Aorta (tissue), 5 donors: Measurements from ENCODE around the gene ITGA6. TPM values are rescaled to one million over a fixed set of nuclear protein-coding genes. Genes with fewer than 3 reads are reported as not detected.

Experiments used
- ATAC-seq: fragments of 200-7000 bp; cut with Tn5 transposase; one replicate; pipeline ENCODE4 v1.9.1; 2022; ENCODE audit warnings: moderate library complexity; ENCODE audit not compliant: low FRiP score
- DNase-seq, 2 donors: peaks; one replicate each; pipeline ENCODE4 v3.0.0-alpha.2; 2020
- H3K27ac ChIP-seq, 2 donors: one replicate each; pipeline ENCODE4 v1.5.1; 2013; ENCODE audit warnings: low read length in 2 of 2, mild to moderate bottlenecking in 2 of 2, moderate library complexity in 2 of 2, control low read depth in 1 of 2, inconsistent platforms in 1 of 2, low read depth in 1 of 2
- H3K27me3 ChIP-seq, 2 donors: one replicate each; pipeline ENCODE4 v1.6.1; 2013; ENCODE audit warnings: control low read depth in 1 of 2, low read length in 1 of 2, mild to moderate bottlenecking in 1 of 2, moderate library complexity in 1 of 2; ENCODE audit not compliant: insufficient read depth in 2 of 2, control insufficient read depth in 1 of 2
- H3K36me3 ChIP-seq, 2 donors: one replicate each; pipeline ENCODE4 v1.6.1; 2013; ENCODE audit warnings: control low read depth in 1 of 2, low read length in 1 of 2, mild to moderate bottlenecking in 1 of 2; ENCODE audit not compliant: insufficient read depth in 2 of 2, control insufficient read depth in 1 of 2
- H3K4me1 ChIP-seq, 2 donors: one replicate each; pipeline ENCODE4 v1.6.1; 2013; ENCODE audit warnings: low read length in 2 of 2, control low read depth in 1 of 2, mild to moderate bottlenecking in 1 of 2, moderate library complexity in 1 of 2; ENCODE audit not compliant: insufficient read depth in 2 of 2, control insufficient read depth in 1 of 2
- H3K4me3 ChIP-seq, 2 donors: one replicate each; pipeline ENCODE4 v1.5.1; 2013; ENCODE audit warnings: low read length in 2 of 2, control low read depth in 1 of 2, mild to moderate bottlenecking in 1 of 2
- H3K9me3 ChIP-seq: one replicate; pipeline ENCODE4 v1.6.1; 2013; ENCODE audit warnings: mild to moderate bottlenecking, low read length; ENCODE audit not compliant: control insufficient read depth
- WGBS, 2 donors: extraction: QIAGEN DNeasy Blood & Tissue Kit; methylation state at CpG; one replicate each; pipeline ENCODE4 v1.1.7; 2013; 5-methylcytosine and 5-hydroxymethylcytosine counted together
- intact Hi-C, 2 donors: fragments of 100-400 bp; cut with DNase I; formaldehyde crosslinking; loops; one replicate each; pipeline versions ENCODE4 v1.14.2 to v1.15.0; 2022
- polyA plus RNA-seq, 2 donors: library from polyadenylated mRNA; stranded (reverse); fragments of 200-250 nt; gene quantifications; one replicate each; pipeline ENCODE4 v1.2.3, GENCODE V29; 2013
- total RNA-seq, 2 donors: library from RNA; stranded (reverse); fragmentation: NEBNext Ultra II Directional; extraction: Animal tissue kit (Norgen Biotek cat#: 25700); gene quantifications; one replicate each; pipeline ENCODE4 v1.2.1, GENCODE V29; 2021
- donor health status: healthy with polysubstance abuse.
- donor health status: Bipolar disorder and iron deficiency.
- donor health status: DM: no; HTN: no; CAD: no.
- donor health status: DM: no; HTN: no; CAD: no.
- donor health status: DM: yes; HTN: yes; CAD: no.

The ITGA6 gene
- total and polyA plus RNA-seq, 4 donors: 0.46 to 67.6 (median 26.5) TPM

GRCh38 chr2:172434821-172435605 lies 7.6 kb downstream of the ITGA6 start:
- no peaks in the 10 kb centered on the region for H3K36me3 ChIP-seq
- 97% methylated on average over 5 of the region's 5 CpGs for WGBS, 2 donors
- DNase-seq (no peak), ATAC-seq (no peak)
- no peaks in the 10 kb centered on the region for H3K4me1 ChIP-seq
- H3K9me3 ChIP-seq: no peaks in the 10 kb centered on the region
- no peaks in the 10 kb centered on the region for H3K27me3 ChIP-seq
- no peak overlapping the region for H3K27ac ChIP-seq
- H3K4me3 ChIP-seq: no peak overlapping the region
- intact Hi-C loops: no loop called here

- DNase-seq: no peak
- Histone ChIP-seq H3K27ac (no peak overlapping the region), H3K9me3 (no peaks in the 10 kb centered on the region), H3K36me3 (no peaks in the 10 kb centered on the region), H3K27me3 (no peaks in the 10 kb centered on the region), H3K4me3 (no peak overlapping the region), H3K4me1 (no peaks in the 10 kb centered on the region)
- ATAC-seq: no peak
- intact Hi-C loops: no loop called here
- WGBS, 2 donors: 96 to 98% methylated on average over 4 of the region's 4 CpGs
Observed at GRCh38 chr2:172435606-172435911, 8.2 kb downstream of the ITGA6 start.

- H3K9me3 ChIP-seq: no peaks in the 10 kb centered on the region
- no peaks in the 10 kb centered on the region for H3K27me3 ChIP-seq
- intact Hi-C loops: no loop called here
- WGBS, 2 donors: 97 to 100% methylated on average over 1 of the region's 1 CpG
- DNase-seq: no peak
- no peak overlapping the region for H3K4me3 ChIP-seq
- no peak for ATAC-seq
- no peak overlapping the region for H3K27ac ChIP-seq
- no peaks in the 10 kb centered on the region for H3K36me3 ChIP-seq
- H3K4me1 ChIP-seq: no peaks in the 10 kb centered on the region
Observed at GRCh38 chr2:172436889-172437288, 9.5 kb downstream of the ITGA6 start.

GRCh38 chr2:172437419-172438341 lies 10.3 kb downstream of the ITGA6 start:
- intact Hi-C loops: no loop called here
- Histone ChIP-seq H3K4me1 (no peaks in the 10 kb centered on the region), H3K27me3 (no peaks in the 10 kb centered on the region), H3K27ac (no peak overlapping the region), H3K36me3 (no peaks in the 10 kb centered on the region), H3K4me3 (no peak overlapping the region), H3K9me3 (no peaks in the 10 kb centered on the region)
- no peak for DNase-seq
- WGBS, 2 donors: 90 to 93% methylated on average over 6 of the region's 6 CpGs
- ATAC-seq: no peak

GRCh38 chr2:172438741-172439508 lies 11.5 kb downstream of the ITGA6 start:
- ATAC-seq: no peak
- WGBS, 2 donors: 72% methylated on average over 8 of the region's 8 CpGs
- DNase-seq: no peak
- H3K27me3 ChIP-seq: no peaks in the 10 kb centered on the region
- intact Hi-C loops: no loop called here
- no peaks in the 10 kb centered on the region for H3K36me3 ChIP-seq
- no peaks in the 10 kb centered on the region for H3K9me3 ChIP-seq
- H3K4me3 ChIP-seq: no peak overlapping the region
- no peaks in the 10 kb centered on the region for H3K4me1 ChIP-seq
- H3K27ac ChIP-seq: no peak overlapping the region

GRCh38 chr2:172439509-172439860 lies 12.1 kb downstream of the ITGA6 start:
- Histone ChIP-seq H3K4me1 (no peaks in the 10 kb centered on the region), H3K4me3 (no peak overlapping the region), H3K27me3 (no peaks in the 10 kb centered on the region), H3K36me3 (no peaks in the 10 kb centered on the region), H3K9me3 (no peaks in the 10 kb centered on the region), H3K27ac (no peak overlapping the region)
- WGBS, 2 donors: 96 to 98% methylated on average over 2 of the region's 2 CpGs
- intact Hi-C loops: no loop called here
- no peak for DNase-seq
- no peak for ATAC-seq

- H3K27ac ChIP-seq: no peak overlapping the region
- no peaks in the 10 kb centered on the region for H3K36me3 ChIP-seq
- H3K4me3 ChIP-seq: no peak overlapping the region
- ATAC-seq (no peak), DNase-seq (no peak)
- no peaks in the 10 kb centered on the region for H3K9me3 ChIP-seq
- intact Hi-C loops: no loop called here
- 94 to 95% methylated on average over 1 of the region's 1 CpG for WGBS, 2 donors
- H3K4me1 ChIP-seq: no peaks in the 10 kb centered on the region
- no peaks in the 10 kb centered on the region for H3K27me3 ChIP-seq
Observed at GRCh38 chr2:172439911-172440310, 12.5 kb downstream of the ITGA6 start.

GRCh38 chr2:172440795-172441194 lies 13.4 kb downstream of the ITGA6 start:
- intact Hi-C loops: no loop called here
- ATAC-seq: no peak
- Histone ChIP-seq H3K27me3 (peaks cover 0 to under 1% of the 10 kb centered on the region in 2 donors), H3K9me3 (no peaks in the 10 kb centered on the region), H3K36me3 (no peaks in the 10 kb centered on the region), H3K4me3 (no peak overlapping the region), H3K4me1 (no peaks in the 10 kb centered on the region), H3K27ac (no peak overlapping the region)
- 92% methylated on average over 1 of the region's 1 CpG for WGBS, 2 donors
- no peak for DNase-seq
